ENCODE data around the gene BBC3. TPM values are rescaled to one million over a fixed set of nuclear protein-coding genes. Genes with fewer than 3 reads are reported as not detected.

The BBC3 gene
- total RNA-seq, 1 experiment from 2014 or later: 1.8 TPM

DNA sequence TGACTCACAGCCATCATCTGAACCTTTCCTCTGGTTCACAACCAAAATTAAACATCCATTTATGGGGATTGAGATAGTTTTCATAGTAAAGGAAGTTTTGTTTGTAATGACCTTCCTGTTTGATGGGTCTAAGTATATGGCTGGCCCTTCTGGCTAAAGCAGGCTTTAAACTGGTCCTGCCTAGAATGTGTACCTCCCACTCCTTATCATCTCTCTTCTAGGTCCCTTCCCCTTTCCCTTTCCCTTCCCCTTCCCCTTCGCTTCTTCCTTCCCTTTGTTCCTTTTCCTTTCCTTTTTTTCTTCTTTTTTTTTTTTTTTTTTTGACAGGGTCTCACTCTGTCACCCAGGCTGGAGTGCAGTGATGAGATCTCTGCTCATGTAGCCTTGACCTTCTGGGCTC lies 35.6 kb downstream of the BBC3 start:
- DNase-seq (ENCODE audit: low read depth): no peak

GRCh38 chr19:47190167-47190727 lies 40.8 kb downstream of the BBC3 start:
- DNase-seq (ENCODE audit: low read depth): peak; percentile 90

DNA sequence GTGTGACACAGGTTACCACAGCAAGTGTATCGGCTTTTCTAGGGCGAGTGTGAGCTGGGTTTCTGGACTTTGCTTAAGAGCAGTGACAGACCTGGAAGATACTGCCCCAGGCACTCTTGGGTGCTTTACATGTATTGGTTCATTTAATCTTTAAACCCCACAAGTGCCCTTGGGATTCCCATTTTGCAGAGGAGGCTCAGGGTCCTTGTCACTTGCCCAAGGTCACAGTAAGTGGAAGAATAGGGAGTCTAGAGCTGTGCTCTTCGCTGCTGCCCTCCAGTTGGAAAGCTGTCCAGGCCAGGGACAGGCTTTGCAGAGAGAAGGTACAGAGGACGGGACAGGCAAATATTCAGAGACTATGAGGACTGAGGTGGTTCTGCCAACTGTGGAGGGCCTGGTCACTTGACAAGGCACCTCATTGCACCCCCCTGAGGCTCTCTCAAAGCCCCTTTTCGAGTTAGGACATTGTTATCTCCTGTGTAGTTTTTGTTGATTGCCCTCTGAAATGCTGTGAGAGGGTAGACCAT lies 42.4 kb downstream of the BBC3 start:
- DNase-seq (ENCODE audit: low read depth): no peak

DNA sequence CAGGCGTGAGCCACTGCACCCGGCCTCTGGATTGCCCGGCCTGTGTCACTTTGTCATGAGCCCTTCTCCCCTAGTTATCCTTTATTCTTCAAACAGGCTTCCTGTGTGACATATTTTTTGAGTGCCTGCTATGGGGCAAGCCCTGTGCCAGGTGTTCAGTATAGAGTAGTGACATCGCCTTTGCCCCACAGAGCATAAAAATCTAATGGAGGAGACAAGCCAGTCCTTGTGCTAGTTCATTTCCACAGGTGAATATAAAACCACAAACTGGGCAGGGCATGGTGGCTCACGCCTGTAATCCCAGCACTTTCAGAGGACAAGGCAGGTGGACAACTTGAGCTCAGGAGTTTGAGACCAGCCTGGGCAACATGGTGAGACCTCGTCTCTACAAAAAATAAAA lies 43.2 kb downstream of the BBC3 start:
- DNase-seq (ENCODE audit: low read depth): no peak

DNA sequence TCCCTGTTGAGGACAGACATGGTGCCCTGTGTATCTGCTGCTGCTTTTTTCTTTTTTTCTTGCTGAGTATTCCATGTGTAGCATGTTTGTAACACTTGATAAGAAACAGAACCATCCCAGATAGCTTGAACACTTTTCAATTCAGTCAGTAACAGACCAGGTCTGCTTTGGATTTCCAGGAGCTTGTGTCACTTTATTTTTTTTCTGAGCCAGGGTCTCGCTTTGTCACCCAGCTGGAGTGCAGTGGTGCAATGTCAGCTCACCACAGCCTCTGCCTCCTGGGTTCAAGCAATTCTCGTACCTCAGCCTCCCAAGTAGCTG lies 43.7 kb downstream of the BBC3 start:
- DNase-seq (ENCODE audit: low read depth): no peak

DNA sequence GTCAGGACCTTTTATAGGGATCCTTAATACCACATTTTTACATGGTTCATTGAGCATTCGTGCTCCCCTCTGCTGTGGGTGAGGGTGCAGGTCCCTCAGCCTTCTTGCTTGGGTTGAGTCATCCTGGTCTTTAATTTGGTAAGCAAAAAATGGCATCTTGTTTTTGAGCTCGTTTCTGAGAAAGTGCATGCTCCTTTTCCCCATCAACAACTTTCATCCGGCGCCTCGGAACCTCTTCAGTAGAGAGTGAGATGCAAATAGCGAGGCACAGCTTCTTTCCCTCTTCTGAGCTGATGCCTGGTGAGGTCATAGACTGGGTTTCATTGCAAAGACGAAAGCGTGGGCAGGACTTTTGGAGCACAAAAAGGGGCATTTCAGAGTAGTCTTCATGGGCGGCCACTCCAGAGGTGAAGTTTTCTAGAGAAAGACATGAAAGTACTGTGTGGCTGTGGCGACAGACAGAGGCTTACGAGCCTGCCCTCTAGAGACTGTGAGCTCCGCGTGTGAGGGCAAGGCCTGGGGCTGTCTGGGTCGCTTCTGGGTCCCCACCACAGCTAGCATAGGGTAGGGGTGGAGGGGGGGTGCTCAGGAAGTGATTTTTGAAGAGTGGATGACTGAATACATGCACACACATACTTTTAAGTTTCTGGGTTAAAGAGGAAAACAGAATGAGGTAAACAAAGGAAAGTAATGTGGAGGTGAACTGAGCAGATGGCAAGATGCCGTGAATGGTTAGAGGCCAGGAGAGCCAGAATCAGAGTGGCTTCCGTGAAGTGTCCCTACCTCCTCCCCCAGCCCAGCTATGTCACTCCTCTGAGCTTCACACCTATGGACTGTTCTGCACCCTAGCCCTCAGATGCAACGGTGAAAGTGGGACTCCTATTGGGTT lies 44.3 kb downstream of the BBC3 start:
- DNase-seq (ENCODE audit: low read depth): no peak

GRCh38 chr19:47183601-47184000 lies 47.4 kb downstream of the BBC3 start:
- DNase-seq (ENCODE audit: low read depth): no peak

GRCh38 chr19:47179653-47180310 lies 51.2 kb downstream of the BBC3 start:
- DNase-seq (ENCODE audit: low read depth): no peak

GRCh38 chr19:47176627-47177090 lies 54.3 kb downstream of the BBC3 start:
- peak; percentile 66 for DNase-seq (ENCODE audit: low read depth)

GRCh38 chr19:47176071-47176626 lies 54.9 kb downstream of the BBC3 start:
- peak; percentile 17 for DNase-seq (ENCODE audit: low read depth)

DNA sequence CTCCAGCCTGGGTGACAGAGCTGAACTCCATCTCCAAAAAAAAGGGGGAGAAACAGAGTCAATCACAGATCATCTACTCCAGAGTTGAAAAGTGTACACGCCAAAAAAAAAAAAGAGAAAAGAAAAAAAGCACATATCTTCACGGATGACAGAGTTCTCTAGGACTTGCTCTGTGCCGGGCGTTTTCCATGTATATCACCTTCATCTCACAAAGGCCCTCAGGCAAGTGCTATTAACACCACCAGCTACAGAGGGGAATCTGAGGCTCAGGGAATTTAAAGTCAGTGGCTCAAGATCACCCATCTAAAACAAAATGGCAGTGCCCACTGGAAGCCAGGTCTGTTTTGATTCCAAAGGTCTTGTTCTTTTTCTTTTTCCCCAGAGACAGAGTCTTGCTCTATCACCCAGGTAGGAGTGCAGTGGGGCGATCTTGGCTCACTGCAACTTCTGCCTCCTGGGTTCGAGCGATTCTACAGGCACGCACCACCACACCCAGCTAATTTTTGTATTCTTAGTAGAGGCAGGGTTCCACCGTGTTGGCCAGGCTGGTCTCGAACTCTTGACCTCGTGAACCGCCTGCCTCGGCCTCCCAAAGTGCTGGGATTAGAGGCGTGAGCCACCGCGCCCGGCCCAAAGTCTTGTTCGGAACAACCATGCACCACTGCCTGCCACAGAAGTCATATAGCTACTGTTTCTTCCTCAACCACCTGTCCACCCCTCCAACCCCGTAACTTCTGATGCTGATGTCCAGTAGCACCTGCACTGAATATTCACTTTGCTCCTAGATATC lies 58.1 kb downstream of the BBC3 start:
- DNase-seq (ENCODE audit: low read depth): no peak

Other genes with a start within 250 kb of the BBC3 start
- not detected in 2 replicates for gene NPAS1, start 211.4 kb downstream of the BBC3 start, total RNA-seq (2014; rRNA removed; shearing (Covaris generic))
- gene TMEM160, start 182.6 kb downstream of the BBC3 start, total RNA-seq (2014; rRNA removed; shearing (Covaris generic)): 49.0 and 61.2 TPM in 2 replicates
- 6.7 and 7.4 TPM in 2 replicates for gene ZC3H4, start 117.4 kb downstream of the BBC3 start, total RNA-seq (2014; rRNA removed; shearing (Covaris generic))
- gene SAE1, start 100.4 kb downstream of the BBC3 start, total RNA-seq (2014; rRNA removed; shearing (Covaris generic)): 251 and 272 TPM in 2 replicates
- 3.2 and 6.5 TPM in 2 replicates for gene CCDC9, start 25.3 kb upstream of the BBC3 start, total RNA-seq (2014; rRNA removed; shearing (Covaris generic))
- gene INAFM1, start 43.7 kb upstream of the BBC3 start, total RNA-seq (2014; rRNA removed; shearing (Covaris generic)): 1.8 and 1.9 TPM in 2 replicates
- not detected in 2 replicates for gene C5AR1, start 78.7 kb upstream of the BBC3 start, total RNA-seq (2014; rRNA removed; shearing (Covaris generic))
- gene C5AR2, start 101.0 kb upstream of the BBC3 start, total RNA-seq (2014; rRNA removed; shearing (Covaris generic)): under 0.01 and 0.12 TPM in 2 replicates
- gene DHX34, start 118.1 kb upstream of the BBC3 start, total RNA-seq (2014; rRNA removed; shearing (Covaris generic)): 8.3 and 8.7 TPM in 2 replicates
- gene MEIS3, start 188.3 kb upstream of the BBC3 start, total RNA-seq (2014; rRNA removed; shearing (Covaris generic)): 24.0 and 28.8 TPM in 2 replicates
- 2.3 TPM in 1 of 2 replicates, not detected in the other for gene SLC8A2, start 240.7 kb upstream of the BBC3 start, total RNA-seq (2014; rRNA removed; shearing (Covaris generic))

Measured in RPMI7951 (cell line).